Endothelial cell of umbilical vein (primary cell): ENCODE results near the gene CHRM1. TPM values are rescaled to one million over a fixed set of nuclear protein-coding genes. Genes with fewer than 3 reads are reported as not detected.

Experiments used
- BruUV-seq: library from RNA; stranded (reverse); fragments of 400-500 nt; replicated peaks from 2 replicates; lab custom pipeline; 2021; lab: Mats Ljungman, UMichigan
- CTCF ChIA-PET: fragments of 300-600, 350-600 bp; sonication (Branson Sonifier 250); formaldehyde crosslinking; loops from one replicate; lab custom pipeline; 2021; ENCODE audit warnings: antibody characterized with exemption, inconsistent platforms; lab: Charles Lee
- POLR2A ChIA-PET: fragments of 300-600, 350-600 bp; sonication (Branson Sonifier 250); formaldehyde crosslinking; loops from one replicate; lab custom pipeline; 2021; ENCODE audit warnings: antibody characterized with exemption, inconsistent platforms; lab: Charles Lee
- DNase-seq: peaks from one replicate; pipeline ENCODE4 v3.0.0-alpha.2; 2011; ENCODE audit warnings: low read depth, low spot score
- FAIRE-seq: peaks from 2 replicates; lab custom pipeline; 2011; peaks lifted over from hg19 to GRCh38; lab: Jason Lieb, UNC
- H2AFZ ChIP-seq: 2 replicates; pipeline ENCODE4 v1.6.0; 2012; ENCODE audit warnings: low read depth, low read length, control low read depth, inconsistent platforms
- H3K27ac ChIP-seq: 2 replicates; pipeline ENCODE4 v1.5.1; 2011; ENCODE audit warnings: low read depth, mild to moderate bottlenecking, control low read depth, low read length, moderate library complexity; ENCODE audit not compliant: insufficient read depth
- H3K27me3 ChIP-seq, 2 experiments: 2 replicates each; pipeline versions ENCODE4 v1.6.0 to v1.6.1; 2011; ENCODE audit warnings: low read length in 2 of 2, mixed read lengths in 1 of 2; ENCODE audit not compliant: control insufficient read depth in 2 of 2, insufficient read depth in 2 of 2
- H3K36me3 ChIP-seq, 2 experiments: 2 replicates in 1 of 2; 3 replicates in 1 of 2; pipeline ENCODE4 v1.5.1; 2011; ENCODE audit warnings: low read length in 2 of 2, mild to moderate bottlenecking in 1 of 2, moderate library complexity in 1 of 2; ENCODE audit not compliant: control insufficient read depth in 2 of 2, insufficient read depth in 2 of 2; ENCODE audit errors: extremely low read depth in 1 of 2
- H3K4me1 ChIP-seq: 3 replicates; pipeline ENCODE4 v1.5.1; 2011; ENCODE audit warnings: mild to moderate bottlenecking, low read length; ENCODE audit not compliant: control insufficient read depth, insufficient read depth; ENCODE audit errors: extremely low read depth
- H3K4me2 ChIP-seq: 2 replicates; pipeline ENCODE4 v1.6.1; 2011; ENCODE audit warnings: low read length, control low read depth, mixed read lengths; ENCODE audit not compliant: insufficient read depth
- H3K4me3 ChIP-seq, 3 experiments: fragments of 200-600 bp in 1 of 3; sonication (generic), shearing (Covaris generic) in 1 of 3; replicated peaks in 1 of 3; 2 replicates each; pipeline ENCODE4 v1.5.1; 2011 to 2016; ENCODE audit warnings: control low read depth in 3 of 3, low read length in 3 of 3, mild to moderate bottlenecking in 2 of 3, inconsistent platforms in 1 of 3, low read depth in 1 of 3, moderate library complexity in 1 of 3; ENCODE audit not compliant: insufficient read depth in 1 of 3
- H3K79me2 ChIP-seq: 2 replicates; pipeline ENCODE4 v1.6.0; 2012; ENCODE audit warnings: low read length, inconsistent platforms; ENCODE audit not compliant: control insufficient read depth, insufficient read depth
- H3K9ac ChIP-seq: replicated peaks from 2 replicates; pipeline ENCODE3; 2011; ENCODE audit warnings: low read length, control low read depth; ENCODE audit not compliant: insufficient read depth; ENCODE audit errors: extremely low read depth
- H3K9me1 ChIP-seq: replicated peaks from 3 replicates; pipeline ENCODE4 v1.6.0; 2011; ENCODE audit warnings: mild to moderate bottlenecking, low read length; ENCODE audit not compliant: control insufficient read depth, insufficient read depth; ENCODE audit errors: extremely low read depth
- H3K9me3 ChIP-seq: replicated peaks from 2 replicates; pipeline ENCODE4 v1.5.1; 2012; ENCODE audit warnings: low read length, inconsistent platforms; ENCODE audit not compliant: control insufficient read depth, insufficient read depth
- H4K20me1 ChIP-seq: replicated peaks from 2 replicates; pipeline ENCODE3; 2011; ENCODE audit warnings: mild to moderate bottlenecking, low read length; ENCODE audit not compliant: control insufficient read depth, insufficient read depth; ENCODE audit errors: extremely low read depth
- EZH2 ChIP-seq: IDR thresholded peaks from 2 replicates; pipeline ENCODE4 v1.6.1; 2012; ENCODE audit warnings: borderline replicate concordance, low read depth, mild to moderate bottlenecking, moderate library complexity, low read length, inconsistent platforms; ENCODE audit not compliant: severe bottlenecking
- JUN ChIP-seq: IDR thresholded peaks from 2 replicates; pipeline ENCODE4 v1.6.1; 2011; ENCODE audit warnings: borderline replicate concordance, low read depth; ENCODE audit not compliant: insufficient read length, insufficient read depth
- MAX ChIP-seq: IDR thresholded peaks from 2 replicates; pipeline ENCODE4 v1.6.1; 2011; ENCODE audit not compliant: insufficient read depth, insufficient read length
- MYC ChIP-seq: IDR thresholded peaks from one replicate; pipeline ENCODE4 v1.6.1; 2011; ENCODE audit warnings: mild to moderate bottlenecking, low read depth, low read length
- POLR2A ChIP-seq: IDR thresholded peaks from 2 replicates; pipeline ENCODE4 v1.6.1; 2012; ENCODE audit warnings: low read depth, mild to moderate bottlenecking, control low read depth, low read length
- POLR2AphosphoS5 ChIP-seq: IDR thresholded peaks from 2 replicates; pipeline ENCODE4 v1.6.1; 2012; ENCODE audit warnings: low read depth, mild to moderate bottlenecking, control low read depth, low read length, moderate library complexity; ENCODE audit not compliant: insufficient read depth
- dilution Hi-C: fragments of 300-500 bp; cut with MboI; formaldehyde crosslinking; loops from one replicate; pipeline ENCODE4 v1.15.0; 2019; ENCODE audit warnings: low sequenced_read_pairs; ENCODE audit not compliant: extremely low pct_ligation_motif_present
- intact Hi-C: fragments of 100-400 bp; cut with micrococcal nuclease; formaldehyde crosslinking; loops from one replicate; pipeline ENCODE4 v1.10.0; 2022
- polyA plus RNA-seq, 4 experiments: library from polyadenylated mRNA; depleted of rRNA in 3 of 4; stranded (reverse) in 3 of 4; unstranded in 1 of 4; fragments of >200 nt; gene quantifications; 2 replicates each; pipeline versions ENCODE4 v1.2.1 to v1.2.3, GENCODE V29; 2011 to 2012; ENCODE audit warnings: missing spikeins in 1 of 4
- total RNA-seq: library from RNA; stranded (reverse); gene quantifications from 2 replicates; pipeline ENCODE4 v1.2.3, GENCODE V29; 2021

Gene CHRM1
- total and polyA plus RNA-seq, 2 donors (not counting 3 experiments of a cell fraction or from before 2014, with no cell fraction given): not detected

GRCh38 chr11:62914416-62914815 is 6.7 kb downstream of the CHRM1 start:
- H3K27me3 ChIP-seq: peaks cover 0 to 2% of the 10 kb centered on the region in 2 experiments
- no peak for FAIRE-seq
- CTCF ChIA-PET: interaction anchor here (0.9 to 5.1 kb wide), 4 partner anchors 9 to 109 kb away, joined by 3 to 25 read pairs (median 8); no protein-coding TSS in a partner anchor
- H3K36me3 ChIP-seq: no peaks in the 10 kb centered on the region
- peaks cover under 1% of the 10 kb centered on the region for H3K4me1 ChIP-seq
- H3K4me2 ChIP-seq: no peak overlapping the region
- H3K9ac ChIP-seq: no peak overlapping the region
- dilution Hi-C loops: no loop called here
- no peaks in the 10 kb centered on the region for H3K9me1 ChIP-seq
- H3K27ac ChIP-seq: no peak overlapping the region
- no peak for DNase-seq
- intact Hi-C loops: no loop called here
- no peak overlapping the region for H2AFZ ChIP-seq
- no TSS peak for BruUV-seq
- no peak overlapping the region for H3K4me3 ChIP-seq
- POLR2A ChIA-PET: no interaction called here
- H4K20me1 ChIP-seq: no peaks in the 10 kb centered on the region
- no peaks in the 10 kb centered on the region for H3K9me3 ChIP-seq
- H3K79me2 ChIP-seq: no peaks in the 10 kb centered on the region
- TF ChIP-seq MAX: no peak
- TF ChIP-seq POLR2A: no peak
- no peak for TF ChIP-seq MYC

GRCh38 chr11:62912268-62912667 is 8.9 kb downstream of the CHRM1 start:
- no peaks in the 10 kb centered on the region for H3K9me1 ChIP-seq
- H3K79me2 ChIP-seq: no peaks in the 10 kb centered on the region
- H3K9me3 ChIP-seq: no peaks in the 10 kb centered on the region
- H3K9ac ChIP-seq: no peak overlapping the region
- no peak overlapping the region for H2AFZ ChIP-seq
- H3K27ac ChIP-seq: no peak overlapping the region
- dilution Hi-C loops (no loop called here), intact Hi-C loops (no loop called here)
- no peak for DNase-seq
- POLR2A ChIA-PET: no interaction called here
- no peak for FAIRE-seq
- TF ChIP-seq EZH2 (no peak), JUN (no peak), POLR2AphosphoS5 (no peak)
- H3K27me3 ChIP-seq: peaks cover 0 to 2% of the 10 kb centered on the region in 2 experiments
- H3K4me3 ChIP-seq: no peak overlapping the region
- H3K4me2 ChIP-seq: no peak overlapping the region
- H3K36me3 ChIP-seq: no peaks in the 10 kb centered on the region
- no TSS peak for BruUV-seq
- CTCF ChIA-PET: interaction anchor here (1.0 to 3.8 kb wide), 2 partner anchors 109 to 123 kb away, joined by 3 to 165 read pairs; no protein-coding TSS in a partner anchor
- H3K4me1 ChIP-seq: peaks cover 3% of the 10 kb centered on the region
- H4K20me1 ChIP-seq: no peaks in the 10 kb centered on the region
